HG03159 (cell line): ENCODE data around the gene TTLL11.
"Not testable (repeated sequence)": the region's sequence is repeated elsewhere in the genome, so short reads cannot be mapped to it uniquely, and the experiment has no call there.

Source experiments
- ATAC-seq: cut with Tn5 transposase; IDR thresholded peaks from one replicate; pipeline ENCODE4 v1.9.1; 2021; ENCODE audit warnings: mild to moderate bottlenecking, moderate library complexity; ENCODE audit not compliant: unreplicated experiment

Gene TTLL11

DNA sequence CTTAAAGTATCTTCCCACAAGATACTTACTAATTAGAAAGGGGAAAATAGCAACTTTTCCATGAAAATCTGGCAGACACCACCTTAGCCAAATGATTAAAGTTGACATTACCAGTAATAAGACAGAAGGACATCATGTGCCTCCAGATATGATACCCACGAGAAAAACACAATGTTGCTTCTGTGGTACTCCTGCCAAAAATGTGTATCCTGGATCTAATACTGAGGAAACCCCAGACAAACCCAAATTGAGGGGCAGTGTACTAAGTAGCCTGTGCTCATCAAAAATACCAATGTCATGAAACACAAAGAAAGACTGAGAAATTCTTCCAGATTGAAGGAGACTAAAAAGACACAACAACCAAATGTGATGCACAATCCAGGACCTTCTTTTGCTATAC, 85.3 kb downstream of the TTLL11 start:
- ATAC-seq, result no peak

DNA sequence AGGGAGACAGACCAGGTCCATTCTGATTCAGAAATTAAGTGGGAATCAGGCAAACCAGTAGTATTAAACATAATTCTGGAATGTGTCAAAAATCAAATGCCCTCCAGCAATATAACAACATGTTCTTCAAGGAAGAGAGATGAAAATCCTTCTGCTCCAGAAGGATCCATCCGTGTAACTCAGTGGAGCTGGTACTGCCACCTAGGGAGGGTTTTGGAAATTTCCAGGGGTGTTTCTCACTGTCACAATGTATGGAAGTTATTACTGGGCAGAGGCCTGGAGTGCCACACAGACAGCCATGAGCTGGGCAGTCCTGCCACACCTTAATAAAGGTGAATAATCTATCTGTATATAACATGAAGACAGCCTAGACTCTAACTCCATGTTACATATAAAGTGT, 87.5 kb downstream of the TTLL11 start:
- ATAC-seq, result no peak

DNA sequence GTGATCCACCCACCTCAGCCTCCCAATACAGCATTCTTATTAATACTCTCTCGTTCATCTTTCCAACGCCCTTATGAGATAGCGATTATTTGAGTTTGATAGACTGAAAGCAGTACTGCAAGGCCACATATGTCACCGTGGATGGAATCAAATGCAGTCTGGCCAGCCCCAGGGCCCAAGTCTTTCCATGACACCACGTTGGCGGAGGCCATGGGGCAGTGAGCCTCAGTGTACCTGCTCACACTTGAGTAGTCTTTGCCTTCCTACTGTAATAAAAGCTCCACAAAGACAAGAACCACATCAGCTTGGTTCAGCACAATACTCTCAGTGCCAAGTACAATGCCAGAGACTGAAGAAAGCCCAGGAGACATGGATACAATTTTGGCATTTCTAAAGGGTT, 88.5 kb downstream of the TTLL11 start:
- no peak for ATAC-seq

DNA sequence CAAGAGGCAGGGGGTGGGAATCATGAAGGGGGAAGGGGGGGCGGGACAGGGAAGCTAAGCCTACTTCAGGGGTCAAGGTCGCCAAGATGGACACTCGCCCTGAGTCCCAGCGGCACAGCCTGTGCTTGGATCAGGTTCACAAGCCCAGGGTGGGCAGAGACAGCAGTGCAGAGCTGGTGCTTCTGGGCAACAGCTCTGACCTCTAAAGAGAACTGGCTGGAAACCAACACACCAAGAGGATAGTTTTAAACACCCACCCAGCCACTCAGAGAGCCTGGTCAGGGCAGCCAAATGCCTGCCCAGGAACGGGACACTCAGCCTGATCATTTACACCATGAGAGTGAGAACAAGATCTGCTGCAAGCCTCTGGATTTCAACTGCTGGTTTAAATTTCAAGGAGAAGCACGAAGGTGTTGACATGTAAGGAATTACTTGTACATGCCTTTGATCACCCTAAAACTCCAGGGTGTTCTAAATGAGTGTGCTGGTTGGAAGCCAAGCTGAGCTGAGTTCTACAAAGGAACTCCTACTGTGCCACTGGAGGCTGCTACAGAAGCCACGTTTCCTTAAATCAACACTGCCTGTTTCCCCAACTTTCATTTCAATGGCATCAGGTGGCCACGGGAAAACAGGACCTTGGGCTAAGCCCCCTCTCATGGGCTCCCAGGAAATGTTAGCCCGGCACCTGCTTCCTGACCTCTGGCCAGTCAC, 91.5 kb downstream of the TTLL11 start:
- no peak for ATAC-seq

DNA sequence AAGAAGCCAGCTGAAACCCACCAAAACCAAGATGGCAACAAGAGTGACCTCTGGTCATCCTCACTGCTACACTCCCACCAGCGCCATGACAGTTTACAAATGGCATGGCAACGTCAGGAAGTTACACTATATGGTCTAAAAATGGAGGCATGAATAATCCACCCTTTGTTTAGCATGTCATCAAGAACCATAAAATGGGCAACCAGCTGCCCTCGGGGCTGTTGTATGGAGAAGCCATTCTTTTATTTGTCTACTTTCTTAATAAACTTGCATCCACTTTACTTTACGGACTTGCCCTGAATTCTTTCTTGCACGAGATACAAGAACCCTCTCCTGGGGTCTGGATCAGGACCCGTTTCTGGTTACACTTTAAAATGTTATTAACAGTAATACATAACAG, 92.6 kb downstream of the TTLL11 start:
- ATAC-seq, result not testable (repeated sequence)

DNA sequence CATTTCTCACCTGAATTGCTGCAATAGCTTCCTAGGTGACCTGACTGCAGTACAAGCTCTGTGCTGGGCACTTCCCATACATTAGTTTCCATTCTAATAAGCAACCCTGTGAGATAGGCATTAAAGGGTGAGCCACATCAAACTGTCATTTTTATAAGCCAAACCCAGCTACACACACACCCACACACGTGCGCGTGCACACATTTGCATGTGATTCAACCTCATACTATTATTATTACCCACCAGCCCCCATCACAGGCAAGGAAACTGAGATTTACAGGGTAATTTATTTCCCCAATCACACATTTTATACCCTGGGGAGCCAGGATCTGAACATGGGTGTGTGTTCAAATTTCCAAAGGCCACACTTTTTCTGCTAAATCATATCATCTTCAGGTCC, 93.6 kb downstream of the TTLL11 start:
- no peak for ATAC-seq

DNA sequence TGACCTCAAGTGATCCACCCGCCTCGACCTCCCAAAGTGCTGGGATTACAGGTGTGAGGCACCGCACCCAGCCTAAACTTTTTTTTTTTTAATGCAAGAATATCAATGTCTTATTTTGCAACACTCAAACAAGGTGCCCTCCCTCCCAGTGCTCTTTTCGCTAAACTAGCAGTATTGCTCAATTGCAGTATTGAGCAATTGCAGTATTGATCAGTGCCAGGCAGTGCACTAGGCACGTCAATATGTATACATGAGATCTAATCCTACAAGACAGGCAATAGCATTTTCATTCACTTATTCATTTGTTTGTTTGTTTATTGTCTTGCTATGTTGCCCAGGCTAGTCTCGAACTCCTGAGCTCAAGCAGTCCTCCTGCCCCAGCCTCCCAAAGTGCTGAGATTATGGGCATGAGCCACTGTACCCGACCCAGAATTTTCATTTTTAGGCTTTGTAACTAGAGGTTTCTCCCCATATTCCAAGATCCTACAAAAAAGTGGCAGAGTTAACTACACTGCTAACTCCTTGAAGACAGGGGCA, 94.5 kb downstream of the TTLL11 start:
- no peak for ATAC-seq

DNA sequence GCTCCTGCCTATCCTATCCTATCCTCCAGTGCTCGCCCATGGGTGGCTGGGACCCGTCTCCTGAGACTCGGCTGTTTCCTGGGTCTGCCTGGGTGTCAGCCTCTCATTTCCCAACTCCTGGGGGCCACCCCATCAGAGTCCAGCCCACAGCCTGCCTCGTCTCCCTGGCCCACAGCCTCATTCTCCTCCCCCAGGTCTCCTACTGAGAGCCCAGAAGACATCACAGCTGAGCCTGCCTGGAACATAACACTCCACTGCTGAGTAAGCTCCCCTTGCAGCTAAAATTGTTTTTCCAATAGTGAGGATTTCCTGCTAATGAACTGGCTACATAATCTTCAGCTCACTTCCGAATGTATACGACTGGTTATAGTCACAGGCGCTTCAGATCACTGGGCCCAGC, 95.3 kb downstream of the TTLL11 start:
- no peak for ATAC-seq

DNA sequence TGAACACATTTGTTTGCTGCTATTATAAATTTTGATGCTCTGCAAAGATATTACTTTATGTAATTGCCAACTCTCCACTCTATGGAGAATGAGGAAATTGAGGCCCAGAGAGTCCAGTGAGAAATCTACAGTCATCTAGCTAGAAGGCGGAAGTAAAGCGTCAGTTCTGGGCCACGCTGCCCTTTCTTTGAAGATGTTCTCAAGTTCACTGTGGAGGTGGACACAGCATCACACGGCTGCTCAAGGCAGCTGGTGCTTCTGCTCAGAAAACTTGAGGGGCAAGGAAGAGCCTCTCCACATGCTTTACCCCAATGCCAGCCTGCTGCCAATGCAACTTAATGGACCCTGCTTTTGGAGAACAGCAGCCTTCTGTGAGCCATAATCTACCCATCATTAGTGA, 96.3 kb downstream of the TTLL11 start:
- no peak for ATAC-seq

DNA sequence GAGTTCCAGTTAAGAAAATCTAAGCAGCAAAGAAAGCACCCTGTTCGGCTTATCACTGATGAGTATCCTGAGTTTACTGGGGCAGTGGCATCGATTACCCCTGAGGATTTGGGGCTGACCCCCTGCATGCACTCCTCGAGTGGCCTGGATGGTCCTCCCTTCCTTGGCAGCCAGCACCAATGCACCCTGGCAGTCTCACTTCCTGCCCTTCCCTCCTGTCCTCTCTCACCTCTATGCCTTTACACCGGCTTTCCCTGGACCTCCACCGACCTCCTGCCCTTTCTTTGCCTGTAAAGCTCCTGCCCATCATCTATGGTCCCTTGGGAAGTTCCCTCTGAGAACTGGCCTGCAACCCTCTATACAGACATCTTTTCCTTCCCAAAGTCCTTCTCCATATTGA, 97.1 kb downstream of the TTLL11 start:
- no peak for ATAC-seq

DNA sequence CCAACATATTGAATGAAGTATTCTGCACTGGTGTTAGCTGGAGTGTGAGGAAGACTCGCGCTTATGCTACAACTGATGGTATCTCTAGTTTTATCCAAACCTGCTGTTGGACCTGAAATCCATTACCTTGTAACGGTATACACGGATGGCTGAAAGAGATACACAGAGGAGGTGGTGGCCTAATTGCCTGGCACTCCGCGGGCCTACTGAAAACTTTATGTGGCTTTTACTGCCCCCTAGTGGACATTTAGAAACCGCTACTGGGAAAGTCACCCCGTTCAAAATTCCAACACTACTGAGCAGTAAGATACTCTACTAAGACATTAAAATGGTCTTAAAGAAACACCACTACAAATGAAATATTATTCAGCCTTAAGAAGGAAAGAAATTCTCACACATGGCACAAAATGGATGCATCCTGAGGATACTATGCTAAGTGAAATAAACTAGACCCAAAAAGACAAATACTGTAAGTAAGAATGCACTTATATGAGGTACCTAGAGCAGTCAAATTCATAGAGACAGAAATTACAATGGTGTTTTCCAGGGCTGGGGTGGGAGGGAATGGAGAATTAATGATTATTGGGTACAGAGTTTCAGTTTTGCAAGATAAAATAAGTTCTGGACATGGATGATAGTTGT, 100.4 kb downstream of the TTLL11 start:
- no peak for ATAC-seq

DNA sequence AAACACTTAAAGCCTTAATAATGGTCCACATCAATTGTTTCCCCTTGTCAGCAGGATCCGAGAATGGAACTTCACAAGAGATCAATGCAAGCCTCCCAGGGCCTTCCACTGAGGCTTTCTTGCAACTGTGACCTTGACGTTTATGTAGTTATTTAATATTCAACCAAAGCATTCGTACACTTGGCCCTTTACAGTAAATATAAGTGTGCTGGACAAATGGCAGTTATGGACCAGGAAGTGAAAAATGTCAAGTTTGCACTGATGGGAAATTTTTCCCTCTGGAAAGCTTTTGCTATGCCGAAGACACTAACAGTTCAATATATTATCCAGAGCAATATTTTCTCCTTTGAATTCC, 101.8 kb downstream of the TTLL11 start:
- no peak for ATAC-seq

DNA sequence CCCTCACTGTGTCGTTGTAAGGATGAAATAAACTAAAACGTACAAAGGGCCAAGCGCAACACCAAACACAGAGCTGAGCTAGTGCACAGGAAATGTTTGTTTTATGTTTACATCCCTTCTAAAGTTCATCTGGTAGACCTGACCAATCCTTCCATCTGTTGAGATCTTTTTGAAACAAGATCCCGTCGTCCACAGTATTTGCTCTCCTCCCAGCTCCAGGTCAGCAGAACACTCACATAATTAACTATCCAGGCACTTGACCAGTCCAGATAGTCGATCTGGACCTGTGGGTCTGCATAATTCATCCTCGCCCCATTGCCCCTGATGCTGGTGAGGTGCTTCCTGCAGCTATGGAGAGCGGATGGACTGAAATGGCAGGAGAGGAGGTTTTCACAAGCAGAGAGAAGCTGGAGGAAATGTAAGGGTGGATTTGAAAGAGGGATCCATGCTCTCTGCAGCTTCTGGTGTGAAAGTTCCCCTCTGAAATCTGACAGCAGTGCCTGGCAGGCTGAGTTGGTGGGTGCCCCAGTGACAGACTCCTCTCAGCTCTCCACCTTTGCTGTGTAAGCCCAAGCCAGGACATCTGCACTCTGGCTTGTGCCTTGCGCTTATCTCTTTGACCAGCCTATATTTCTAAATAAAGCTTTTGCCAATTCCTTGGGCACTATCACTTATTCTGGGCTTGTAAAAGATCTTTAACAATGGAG, 102.4 kb downstream of the TTLL11 start:
- no peak for ATAC-seq

DNA sequence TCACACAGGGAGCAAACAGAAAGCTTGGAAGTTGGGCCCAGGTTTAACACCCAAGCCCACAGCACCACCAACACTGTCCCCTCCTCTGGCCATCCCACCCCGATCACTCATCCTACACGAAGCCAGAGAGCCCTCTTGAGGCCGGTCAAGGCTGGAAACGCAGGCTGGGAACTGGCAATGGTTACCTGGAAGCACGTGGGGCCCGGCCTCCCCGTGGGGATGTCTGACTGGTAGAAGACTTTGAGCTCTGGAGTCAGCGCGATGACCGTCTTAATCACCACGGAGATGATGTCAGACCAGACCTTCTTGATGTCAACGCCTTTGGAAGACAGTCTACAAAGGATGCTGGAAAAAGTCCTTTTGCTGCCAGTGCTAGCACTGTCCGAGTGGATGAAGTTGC, 104.1 kb downstream of the TTLL11 start:
- ATAC-seq, result no peak

DNA sequence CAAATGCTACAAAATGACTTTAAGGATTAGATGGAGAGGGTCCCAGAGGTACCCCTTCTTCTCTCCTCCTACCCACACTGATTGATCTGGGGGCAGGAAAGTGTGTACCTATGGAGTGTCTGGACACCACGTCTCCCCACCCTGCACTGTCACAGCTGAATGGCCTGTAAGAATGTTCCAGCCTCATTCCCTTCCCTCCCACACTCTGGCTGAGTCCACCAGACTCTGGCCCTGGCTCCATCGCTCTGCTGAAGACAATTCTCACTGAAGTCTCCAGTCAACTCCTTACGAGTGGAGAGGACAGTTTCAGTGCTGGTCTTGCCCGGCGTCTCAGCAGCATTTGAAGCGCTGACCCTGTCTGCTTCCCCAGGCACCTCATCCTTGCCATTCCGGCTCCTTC, 105.8 kb downstream of the TTLL11 start:
- no peak for ATAC-seq

DNA sequence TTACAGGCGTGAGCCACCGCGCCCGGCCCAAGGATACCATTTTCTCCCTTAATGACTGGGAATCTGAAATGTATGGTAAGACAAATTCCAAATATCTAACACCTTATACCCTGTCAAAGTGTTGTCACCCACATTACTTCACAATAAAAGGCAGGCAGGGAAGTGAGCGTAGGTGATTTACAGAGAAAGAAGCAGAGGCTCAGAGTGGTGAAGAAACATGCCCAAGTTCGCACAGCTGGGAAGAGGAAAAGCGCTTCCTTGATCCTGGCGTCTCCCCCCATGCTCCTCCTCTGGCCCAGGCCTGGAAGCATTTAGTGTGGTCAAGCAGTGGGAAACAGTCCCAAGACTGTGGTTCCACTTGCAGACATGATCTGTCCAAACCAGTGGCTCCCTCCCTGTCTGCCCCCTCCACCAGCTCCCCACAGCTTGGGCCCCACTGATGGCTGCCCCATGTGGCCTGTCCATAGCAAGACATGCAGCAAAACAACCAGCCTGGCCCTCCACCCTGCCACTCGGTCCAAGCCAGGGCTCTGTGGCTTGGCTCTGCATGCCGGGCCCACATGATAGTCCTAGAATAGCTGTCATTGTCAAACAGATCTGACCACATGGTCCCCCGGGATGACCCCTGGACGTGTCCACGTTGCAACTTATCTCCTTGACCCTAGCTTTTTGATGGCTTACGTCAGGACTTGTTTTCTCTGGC, 107.2 kb downstream of the TTLL11 start:
- no peak for ATAC-seq

DNA sequence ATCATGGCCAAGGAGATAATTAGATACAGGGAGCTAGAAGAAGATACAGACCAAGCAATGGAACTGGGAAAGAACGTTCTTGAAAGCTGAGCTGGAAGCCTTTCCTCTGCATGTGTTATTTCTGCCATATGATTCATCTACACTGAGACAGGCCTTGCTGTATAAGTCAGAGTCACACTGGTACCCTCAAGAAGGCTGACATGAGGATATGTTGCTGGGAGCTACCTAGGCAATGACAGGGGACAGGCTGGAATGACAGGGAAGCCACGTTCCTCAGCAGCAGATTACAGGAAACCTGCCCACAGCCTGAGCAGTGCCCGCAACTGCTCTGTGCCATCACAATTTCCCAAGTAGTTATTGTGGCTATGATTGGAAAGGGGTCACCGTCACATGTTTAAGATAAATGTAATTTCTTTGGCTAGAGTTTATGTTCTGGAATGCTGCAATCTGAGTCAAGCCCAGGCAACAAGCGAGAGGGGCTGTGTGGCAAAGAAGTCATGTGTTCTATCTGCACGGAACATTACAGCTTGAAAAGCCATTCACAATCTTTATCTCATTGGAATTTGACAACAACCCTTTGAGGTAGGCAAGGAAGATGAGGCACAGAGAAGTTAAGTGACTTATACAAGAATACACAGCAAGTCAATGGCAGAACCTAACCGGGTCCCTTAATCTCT, 108.2 kb downstream of the TTLL11 start:
- no peak for ATAC-seq

DNA sequence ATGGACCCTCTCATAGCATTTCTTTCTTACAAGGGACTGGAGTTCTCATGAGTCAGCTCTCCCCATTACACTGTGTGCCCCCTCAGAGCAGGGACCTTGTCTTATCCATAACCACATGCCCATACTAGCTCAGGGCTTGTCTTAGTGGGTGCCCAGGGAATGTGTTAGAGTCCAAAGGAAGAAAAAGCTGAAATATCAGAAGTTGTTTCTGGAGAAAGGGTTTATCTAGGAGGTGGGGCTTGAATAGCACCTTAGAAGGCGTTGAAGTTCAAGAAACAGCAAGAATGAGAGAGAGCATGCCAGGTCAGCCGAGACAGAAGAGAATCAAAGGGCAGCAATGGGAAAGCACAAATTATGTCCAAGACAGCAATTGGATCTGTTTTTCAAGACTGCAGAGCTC, 109.4 kb downstream of the TTLL11 start:
- ATAC-seq, result no peak

DNA sequence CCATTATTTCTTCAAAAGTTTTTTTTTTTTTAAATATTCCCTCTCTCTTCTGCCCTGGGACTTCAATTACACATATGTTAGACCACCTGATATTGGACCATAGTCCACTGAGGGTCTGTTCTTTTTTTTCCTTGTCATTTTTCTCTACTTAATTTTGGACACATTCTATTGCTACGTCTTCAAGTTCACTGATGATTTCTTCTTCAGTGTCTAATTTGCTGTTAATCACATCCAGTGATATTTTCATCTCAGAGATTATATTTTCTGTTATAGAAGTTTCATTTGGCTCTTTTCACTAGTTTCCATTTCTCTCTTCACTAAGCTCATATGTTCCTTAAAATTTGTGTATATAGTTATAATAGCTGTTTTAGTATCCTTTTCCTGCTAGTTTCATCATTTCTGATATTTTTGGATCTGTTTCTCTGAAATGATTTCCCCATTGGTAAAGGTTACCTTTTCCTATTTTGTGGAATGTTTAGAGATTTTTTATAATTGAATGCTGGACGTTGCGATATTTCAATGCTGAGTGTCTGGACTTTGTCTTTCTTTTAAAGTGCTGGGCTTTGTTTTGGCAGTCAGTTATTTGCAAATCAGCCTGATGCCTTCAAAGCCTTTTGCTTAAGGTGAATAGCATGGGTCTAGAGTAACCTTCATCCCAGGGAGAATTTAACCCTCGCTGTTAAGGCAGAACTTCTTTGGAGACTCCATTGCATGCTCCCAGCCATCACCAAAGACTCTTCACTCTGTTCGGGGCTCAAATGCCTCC, 111.8 kb downstream of the TTLL11 start:
- ATAC-seq, result no peak

DNA sequence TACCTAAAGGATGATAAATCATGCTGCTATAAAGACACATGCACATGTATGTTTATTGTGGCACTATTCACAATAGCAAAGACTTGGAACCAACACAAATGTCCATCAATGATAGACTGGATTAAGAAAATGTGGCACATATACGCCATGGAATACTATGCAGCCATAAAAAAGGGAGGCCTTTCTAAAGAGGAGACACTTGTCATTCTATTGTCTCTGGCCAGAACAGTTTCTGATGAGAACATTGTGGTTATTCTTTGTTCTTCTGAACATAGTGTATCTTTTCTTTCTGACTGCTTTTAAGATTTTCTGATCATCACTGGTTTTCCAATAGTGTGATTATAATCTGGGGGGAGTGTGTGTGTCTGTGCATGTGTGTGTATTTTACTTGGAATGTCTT, 112.4 kb downstream of the TTLL11 start:
- ATAC-seq, result not testable (repeated sequence)
